ENCODE measurements around the gene MRPL4. TPM values are rescaled to one million over a fixed set of nuclear protein-coding genes. Genes with fewer than 3 reads are reported as not detected.

MRPL4 gene
- total and polyA plus RNA-seq, 2 of the 13 experiments (the other 11 are each of a cell fraction or from before 2014, with no cell fraction given), result 40.6 to 42.5 TPM

- TF ChIP-seq ETS1 (CRISPR knock-in tag; IDR thresholded peaks at IDR 0.05), result no peak
- TF ChIP-seq RFXANK (CRISPR knock-in tag; IDR thresholded peaks at IDR 0.05), result peak; percentile 87
- TF ChIP-seq ZNF891 (CRISPR knock-in tag; IDR thresholded peaks at IDR 0.05), result peak; percentile 90
- TF ChIP-seq ZSCAN31 (CRISPR knock-in tag; IDR thresholded peaks at IDR 0.05; ENCODE audit: low read depth), result peak; percentile 97
- no peak for TF ChIP-seq ZNF557 (CRISPR knock-in tag; IDR thresholded peaks at IDR 0.05)
- TF ChIP-seq ISL2 (CRISPR knock-in tag; IDR thresholded peaks at IDR 0.05), result peak; percentile 70
- peak; percentile 94 for TF ChIP-seq HIVEP1 (CRISPR knock-in tag; IDR thresholded peaks at IDR 0.05)
- peak; percentile 69; the same call in 1 of the 2 replicates for TF ChIP-seq HIC2 (CRISPR knock-in tag; IDR thresholded peaks at IDR 0.05; ENCODE audit: low read depth)
- no peak for TF ChIP-seq SMAD9 (CRISPR knock-in tag; IDR thresholded peaks at IDR 0.05)
- peak; percentile 94 for TF ChIP-seq ZNF572 (CRISPR knock-in tag; IDR thresholded peaks at IDR 0.05)
- TF ChIP-seq IRX3 (CRISPR knock-in tag; IDR thresholded peaks at IDR 0.05; ENCODE audit: borderline replicate concordance, low read depth), result peak; percentile 77; the same call in 1 of the 2 replicates
- no peak for TF ChIP-seq MAFK (conservative IDR thresholded peaks at IDR 0.05 in 1 of 2, IDR thresholded peaks at IDR 0.05 in 1 of 2; ENCODE audit: low read length in 2 of 2)
- TF ChIP-seq IRF9 (CRISPR knock-in tag; IDR thresholded peaks at IDR 0.05; ENCODE audit: borderline replicate concordance), result peak; percentile 87; the same call in 1 of the 2 replicates
- TF ChIP-seq TBX2 (CRISPR knock-in tag; IDR thresholded peaks at IDR 0.05; ENCODE audit: borderline replicate concordance), result peak; percentile 97
- no peak for TF ChIP-seq ZNF3 (CRISPR knock-in tag; IDR thresholded peaks at IDR 0.05)
- TF ChIP-seq DR1 (CRISPR knock-in tag; IDR thresholded peaks at IDR 0.05), result peak; percentile 92
- TF ChIP-seq NRL (CRISPR knock-in tag; IDR thresholded peaks at IDR 0.05; ENCODE audit: borderline replicate concordance), result peak; percentile 90; the same call in 1 of the 2 replicates
- no peak for TF ChIP-seq ZNF383 (CRISPR knock-in tag; IDR thresholded peaks at IDR 0.05; ENCODE audit: borderline replicate concordance)
- no peak for TF ChIP-seq TCF7L2 (IDR thresholded peaks at IDR 0.05; ENCODE audit: low read depth, low read length)
- peak; percentile 75; the same call in 1 of the 2 replicates for TF ChIP-seq ZNF670 (CRISPR knock-in tag; IDR thresholded peaks at IDR 0.05; ENCODE audit: borderline replicate concordance)
- TF ChIP-seq THAP11 (CRISPR knock-in tag; IDR thresholded peaks at IDR 0.05), result peak; percentile 82
- peak; percentile 96 for TF ChIP-seq YEATS4 (CRISPR knock-in tag; IDR thresholded peaks at IDR 0.05; ENCODE audit: borderline replicate concordance)
- TF ChIP-seq ETV6 (CRISPR knock-in tag; conservative IDR thresholded peaks at IDR 0.05), result peak; percentile 95
- TF ChIP-seq CBX2 (IDR thresholded peaks at IDR 0.05; ENCODE audit: low read depth, low read length), result no peak
- no peak for TF ChIP-seq CBX2 (CRISPR knock-in tag; IDR thresholded peaks at IDR 0.05; ENCODE audit: low read depth)
- peak; percentile 85; the same call in 1 of the 2 replicates for TF ChIP-seq ZMAT3 (CRISPR knock-in tag; conservative IDR thresholded peaks at IDR 0.05)
- TF ChIP-seq ETV5 (CRISPR knock-in tag; IDR thresholded peaks at IDR 0.05; ENCODE audit: borderline replicate concordance), result peak; percentile 99
- TF ChIP-seq SP4 (CRISPR knock-in tag; IDR thresholded peaks at IDR 0.05), result peak; percentile 93
Observed at GRCh38 chr19:10270616-10271394, 18.8 kb downstream of the MRPL4 start, which contains the start of gene ICAM1 (continued).

Data from HepG2 (cell line).